Measurements from ENCODE around the gene PITPNC1. TPM values are rescaled to one million over a fixed set of nuclear protein-coding genes. Genes with fewer than 3 reads are reported as not detected.

PITPNC1 gene
- total RNA-seq, 1 donor from 2014 or later: 23.7 TPM

GRCh38 chr17:67365738-67366192, 11.3 kb upstream of the PITPNC1 start:
- ATAC-seq (peak; percentile 48 to 51), DNase-seq (no peak)
- no peaks in the 10 kb centered on the region for H3K27me3 ChIP-seq (ENCODE audit: low read depth)
- peak overlapping the region; percentile 98 for H3K4me3 ChIP-seq
- TF ChIP-seq CTCF (IDR thresholded peaks at IDR 0.05): no peak
- intact Hi-C loops (cut with DNase I): no loop called here
- H3K27ac ChIP-seq: peak overlapping the region; percentile 97
- no peaks in the 10 kb centered on the region for H3K9me3 ChIP-seq
- peaks cover 50% of the 10 kb centered on the region for H3K4me1 ChIP-seq
- H3K36me3 ChIP-seq: peaks cover 15% of the 10 kb centered on the region

GRCh38 chr17:67366193-67367157, 10.6 kb upstream of the PITPNC1 start, which contains the start of gene PSMD12:
PSMD12 (minus strand) TSS chr17:67366577; CDS start chr17:67366519, 58 bp downstream.
- H3K9me3 ChIP-seq: no peaks in the 10 kb centered on the region
- intact Hi-C loops (cut with DNase I): no loop called here
- peaks cover 11% of the 10 kb centered on the region for H3K36me3 ChIP-seq
- DNase-seq: peak; percentile 96
- TF ChIP-seq CTCF (IDR thresholded peaks at IDR 0.05): no peak
- ATAC-seq: peak; percentile 98 to 100
- H3K4me1 ChIP-seq: peaks cover 43% of the 10 kb centered on the region
- no peaks in the 10 kb centered on the region for H3K27me3 ChIP-seq (ENCODE audit: low read depth)
- H3K27ac ChIP-seq: peak within 1 kb of the TSS; percentile 97
- H3K4me3 ChIP-seq: peak within 1 kb of the TSS; percentile 98

GRCh38 chr17:67369676-67370075, 7.4 kb upstream of the PITPNC1 start:
- TF ChIP-seq CTCF (IDR thresholded peaks at IDR 0.05): no peak
- DNase-seq (no peak), ATAC-seq (no peak)
- Histone ChIP-seq H3K36me3 (no peaks in the 10 kb centered on the region), H3K9me3 (no peaks in the 10 kb centered on the region), H3K4me3 (no peak overlapping the region), H3K4me1 (peaks cover 21% of the 10 kb centered on the region), H3K27me3 (ENCODE audit: low read depth) (no peaks in the 10 kb centered on the region), H3K27ac (no peak overlapping the region)
- intact Hi-C loops (cut with DNase I): no loop called here

GRCh38 chr17:67372751-67373150, 4.3 kb upstream of the PITPNC1 start:
- no peak for TF ChIP-seq CTCF (IDR thresholded peaks at IDR 0.05)
- Histone ChIP-seq H3K27ac (no peak overlapping the region), H3K4me3 (no peak overlapping the region), H3K9me3 (no peaks in the 10 kb centered on the region), H3K36me3 (no peaks in the 10 kb centered on the region), H3K27me3 (ENCODE audit: low read depth) (no peaks in the 10 kb centered on the region), H3K4me1 (peaks cover 24% of the 10 kb centered on the region)
- intact Hi-C loops (cut with DNase I): no loop called here
- DNase-seq: no peak
- ATAC-seq: no peak

GRCh38 chr17:67374329-67375053, 2.6 kb upstream of the PITPNC1 start:
- intact Hi-C loops (cut with DNase I): loop anchor here (5.0 kb wide), 1 partner anchor 313 kb away; no protein-coding TSS in a partner anchor
- peak; percentile 88 for TF ChIP-seq CTCF (IDR thresholded peaks at IDR 0.05)
- Histone ChIP-seq H3K27ac (no peak overlapping the region), H3K4me3 (no peak overlapping the region), H3K27me3 (ENCODE audit: low read depth) (no peaks in the 10 kb centered on the region), H3K36me3 (no peaks in the 10 kb centered on the region), H3K4me1 (peaks cover 24% of the 10 kb centered on the region), H3K9me3 (no peaks in the 10 kb centered on the region)
- DNase-seq (peak; percentile 95), ATAC-seq (peak; percentile 40 to 63)
